HG02763 (cell line): ENCODE data around the gene ZNF174.
A peak's percentile ranks its signal among the peaks of the same experiment; 100 is the strongest.

Source experiments
- ATAC-seq: cut with Tn5 transposase; IDR thresholded peaks from one replicate; pipeline ENCODE4 v1.9.1; 2021; ENCODE audit warnings: mild to moderate bottlenecking, moderate library complexity; ENCODE audit not compliant: unreplicated experiment

Gene ZNF174

DNA sequence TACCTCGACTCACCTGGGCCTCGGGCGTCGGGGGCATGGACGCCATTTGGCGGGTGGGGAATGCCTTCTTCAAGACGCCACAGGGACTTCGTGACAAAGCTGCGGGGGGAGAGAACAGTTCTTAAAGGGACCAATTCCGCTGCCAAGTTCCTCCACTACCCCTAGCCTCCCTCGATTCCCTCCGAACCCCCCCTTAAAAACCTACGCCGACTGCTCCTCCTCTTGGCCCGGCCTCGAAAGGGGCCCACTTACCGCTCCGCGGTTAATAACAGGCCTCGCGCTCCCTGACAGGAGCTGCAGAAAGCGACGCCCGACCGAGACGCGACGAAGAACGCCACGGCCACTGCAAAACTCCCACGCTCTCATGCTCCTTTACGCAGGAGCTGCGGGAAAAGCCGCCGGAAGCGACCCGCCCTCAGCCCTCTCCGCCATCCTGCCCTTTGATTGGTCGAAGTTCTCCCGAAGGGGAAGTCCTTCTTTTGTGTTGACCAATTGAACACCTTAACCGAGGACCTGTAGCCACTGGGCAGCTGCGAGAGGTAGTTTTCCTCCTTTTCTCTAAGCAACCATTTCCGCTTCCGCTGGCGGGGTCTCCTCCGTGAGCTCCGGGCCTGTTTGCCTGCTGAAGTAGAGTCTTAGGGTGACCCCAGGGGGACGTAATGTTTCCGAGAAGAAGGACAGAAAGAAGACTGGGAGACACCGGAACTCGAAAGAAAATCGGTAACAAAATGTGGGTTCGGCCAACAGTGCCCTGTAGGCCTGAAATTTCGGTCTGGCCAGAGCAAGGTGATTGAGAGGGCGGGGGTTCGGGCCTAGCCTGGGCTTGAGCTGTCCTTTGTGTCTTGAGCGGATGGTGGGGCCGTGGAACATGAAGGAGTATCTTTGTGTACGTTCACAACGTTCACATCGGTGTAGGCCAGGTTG, 42.4 kb downstream of the ZNF174 start, which contains the start of the genes NAA60 and ZNF597:
NAA60 (plus strand) TSS at position 573 of the 924 bp plus-strand sequence. CDS start 32,548 bp downstream, outside the sequence.
ZNF597 (minus strand) TSS at position 397 of the 924 bp plus-strand sequence; CDS start at position 46, 351 bp downstream.
- peak; percentile 81 for ATAC-seq

GRCh38 chr16:3444032-3444388, 43.0 kb downstream of the ZNF174 start:
- ATAC-seq = no peak

DNA sequence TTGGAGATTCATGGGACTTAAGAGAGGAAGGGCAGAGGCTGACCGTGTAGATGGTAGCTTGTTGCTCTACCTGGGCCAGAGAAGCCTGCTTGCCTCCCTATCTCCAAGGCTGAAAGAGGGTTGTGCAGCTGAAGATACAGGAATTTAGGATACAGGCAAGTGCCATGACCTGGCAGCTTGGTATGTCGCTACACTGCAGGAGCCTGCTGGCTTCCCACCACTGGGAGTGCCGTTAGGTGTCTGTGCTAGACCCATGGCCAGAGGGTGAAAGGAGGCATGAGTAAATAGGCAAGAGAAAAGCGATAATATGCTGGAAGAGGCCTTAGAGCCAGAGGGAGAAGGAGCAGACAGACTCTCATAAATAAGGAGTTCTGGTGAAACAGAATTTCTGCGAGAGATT, 53.1 kb downstream of the ZNF174 start:
- ATAC-seq = no peak

DNA sequence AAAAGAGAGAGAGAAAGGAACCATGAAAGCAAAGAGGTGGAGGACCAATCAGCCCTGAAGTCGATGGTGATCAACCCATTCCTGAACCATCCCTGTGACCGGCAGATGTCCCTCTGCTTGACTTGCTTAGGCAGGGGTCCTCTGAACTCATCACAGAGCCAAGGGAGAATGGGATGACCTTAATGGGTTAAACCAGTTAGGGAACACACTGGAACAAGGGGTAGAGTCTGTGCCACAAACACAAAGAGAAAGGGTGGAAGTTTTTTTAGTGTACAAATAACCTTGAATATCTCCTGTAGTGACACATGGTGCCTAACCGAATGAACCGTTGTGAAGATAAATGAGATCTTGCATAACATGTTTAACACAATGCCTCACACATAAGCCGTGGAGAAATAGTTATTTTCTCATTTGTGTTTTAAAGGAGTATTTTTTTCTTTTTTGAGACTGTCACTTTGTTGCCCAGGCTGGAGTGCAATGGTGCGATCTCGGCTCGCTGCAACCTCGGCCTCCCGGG, 53.7 kb downstream of the ZNF174 start:
- no peak for ATAC-seq

DNA sequence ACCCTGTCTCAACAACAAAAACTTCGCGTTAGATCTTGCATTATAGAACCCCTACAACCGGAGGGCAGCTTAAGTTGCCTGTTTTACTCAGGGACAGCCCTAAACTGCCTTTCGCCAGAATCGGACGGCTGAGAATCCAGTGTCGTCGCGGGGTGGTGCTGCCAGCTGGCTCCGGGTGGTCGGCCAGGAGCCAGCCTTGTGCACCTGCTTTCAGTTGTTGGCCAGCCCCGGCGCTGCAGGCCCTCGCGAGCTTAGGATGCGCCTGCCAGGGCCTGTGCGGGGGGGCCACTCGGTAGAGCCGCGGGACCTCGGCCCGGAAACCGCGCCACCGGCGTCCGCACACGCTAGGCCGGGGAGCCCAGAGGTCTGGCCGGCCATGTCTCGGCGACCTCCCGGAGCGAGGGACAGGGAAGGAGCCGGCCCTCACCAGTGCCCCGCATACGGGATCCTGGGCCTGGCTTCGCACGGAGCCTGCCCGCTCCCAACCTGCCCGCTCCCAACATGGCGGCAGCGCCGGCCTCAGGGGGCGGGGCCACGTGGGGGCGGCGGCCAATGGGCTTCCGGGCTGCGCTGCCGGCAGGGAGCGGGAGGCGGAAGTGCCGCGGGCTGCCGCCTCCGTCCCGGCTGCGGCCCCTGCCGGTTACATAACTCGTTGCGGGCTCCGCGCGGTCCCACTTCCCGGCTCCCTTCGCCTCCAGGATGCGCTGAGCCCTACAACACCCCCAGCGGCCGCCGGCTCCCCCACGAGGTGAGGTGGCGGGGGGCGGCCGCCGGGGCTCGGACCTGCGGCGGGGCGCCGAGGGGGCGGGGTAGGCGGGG, 56.6 kb downstream of the ZNF174 start:
- peak; percentile 75 for ATAC-seq

DNA sequence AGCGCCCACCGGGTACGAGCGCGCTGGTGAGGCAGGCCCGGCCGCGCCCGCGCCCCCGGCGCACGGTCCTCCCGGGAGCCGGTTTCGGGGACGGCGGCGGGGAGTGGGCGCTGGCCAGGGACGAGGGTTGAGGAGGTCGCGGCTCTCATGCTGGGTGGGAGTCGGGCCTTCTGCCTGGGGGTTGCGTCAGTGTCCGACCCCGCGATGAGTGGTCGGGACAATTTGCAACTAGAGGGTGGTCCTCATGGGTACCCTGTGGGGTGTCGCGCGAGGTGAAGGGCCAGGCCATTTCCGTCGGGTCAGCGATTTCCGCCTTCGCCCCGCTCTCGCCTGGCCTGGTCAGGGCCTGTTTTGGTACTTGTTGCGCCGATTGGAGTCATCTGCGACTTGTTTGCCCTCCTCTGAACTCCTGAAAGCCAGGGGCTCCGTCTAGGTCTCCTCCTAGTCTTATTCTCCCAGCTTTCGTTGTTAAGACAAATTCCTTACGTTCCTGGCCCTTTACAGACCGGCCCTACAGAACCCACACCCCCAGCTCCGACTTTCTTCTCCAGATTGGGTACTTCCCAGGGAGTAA, 57.4 kb downstream of the ZNF174 start:
- peak; percentile 14 for ATAC-seq

GRCh38 chr16:3458852-3459361, 57.9 kb downstream of the ZNF174 start:
- no peak for ATAC-seq
